Ovary (tissue), 3 donors: ENCODE results near the gene SPTBN5.

Experiments used
- CTCF ChIP-seq, 3 donors: fragments of 450-650 bp in 2 of 3; fragments of 200-600 bp in 1 of 3; IDR thresholded peaks; one replicate each; pipeline versions ENCODE4 v1.5.1 to v1.8.0; 2016 to 2022; ENCODE audit warnings: antibody characterized with exemption in 3 of 3, mild to moderate bottlenecking in 1 of 3
- EP300 ChIP-seq: sonication (generic); formaldehyde crosslinking; IDR thresholded peaks from one replicate; pipeline ENCODE4 v1.6.1; 2017; ENCODE audit warnings: antibody characterized with exemption
- POLR2A ChIP-seq: fragments of 450-650 bp; IDR thresholded peaks from one replicate; pipeline ENCODE4 v1.6.1; 2017; ENCODE audit warnings: antibody characterized with exemption, mild to moderate bottlenecking, moderate library complexity
- donor health status: DM: no; HTN: no; CAD: no.

- no peak for TF ChIP-seq EP300
- TF ChIP-seq POLR2A = no peak
- no peak for TF ChIP-seq CTCF (IDR thresholded peaks at IDR 0.05)
Observed at GRCh38 chr15:41805711-41806110, 88.1 kb downstream of the SPTBN5 start.
